HUES64 (cell line): Measurements from ENCODE around the gene ARHGAP30.

ENCODE experiments used
- H3K27ac ChIP-seq: 2 replicates; pipeline ENCODE4 v1.7.0; 2013; ENCODE audit warnings: low read depth, low read length, inconsistent platforms
- H3K27me3 ChIP-seq: 2 replicates; pipeline ENCODE4 v1.6.1; 2013; ENCODE audit warnings: mild to moderate bottlenecking, low read length; ENCODE audit not compliant: insufficient read depth
- H3K36me3 ChIP-seq: 2 replicates; pipeline ENCODE4 v1.6.1; 2013; ENCODE audit warnings: mild to moderate bottlenecking, low read length; ENCODE audit not compliant: insufficient read depth
- H3K4me1 ChIP-seq: 2 replicates; pipeline ENCODE4 v1.6.1; 2013; ENCODE audit warnings: mild to moderate bottlenecking, low read length, moderate library complexity; ENCODE audit not compliant: insufficient read depth
- H3K4me3 ChIP-seq: 2 replicates; pipeline ENCODE4 v1.5.1; 2013; ENCODE audit warnings: mild to moderate bottlenecking, low read length, moderate library complexity
- H3K9ac ChIP-seq: 2 replicates; pipeline ENCODE4 v1.6.1; 2013; ENCODE audit warnings: mild to moderate bottlenecking, low read depth, low read length
- H3K9me3 ChIP-seq: 2 replicates; pipeline ENCODE4 v1.6.1; 2013; ENCODE audit warnings: low read depth, low read length; ENCODE audit not compliant: insufficient read depth
- WGBS: fragments of 150-250, 120-280 bp; methylation state at CpG from one replicate; pipeline ENCODE4 v1.1.7; 2013; ENCODE audit warnings: missing lambda C conversion rate; 5-methylcytosine and 5-hydroxymethylcytosine counted together

The ARHGAP30 gene

GRCh38 chr1:161047436-161048420 is 22.0 kb downstream of the ARHGAP30 start:
- Histone ChIP-seq H3K36me3 (peaks cover 6% of the 10 kb centered on the region), H3K9me3 (0 out of 2 replicates have a peak, but pooled peaks cover 7% of the 10 kb centered on the region), H3K4me1 (0 out of 2 replicates have a peak, but pooled peaks cover 7% of the 10 kb centered on the region), H3K27ac (no peak overlapping the region), H3K4me3 (no peak overlapping the region), H3K9ac (no peak overlapping the region), H3K27me3 (peaks cover 13% of the 10 kb centered on the region)
- WGBS: 93% methylated on average over 18 of the region's 18 CpGs

DNA sequence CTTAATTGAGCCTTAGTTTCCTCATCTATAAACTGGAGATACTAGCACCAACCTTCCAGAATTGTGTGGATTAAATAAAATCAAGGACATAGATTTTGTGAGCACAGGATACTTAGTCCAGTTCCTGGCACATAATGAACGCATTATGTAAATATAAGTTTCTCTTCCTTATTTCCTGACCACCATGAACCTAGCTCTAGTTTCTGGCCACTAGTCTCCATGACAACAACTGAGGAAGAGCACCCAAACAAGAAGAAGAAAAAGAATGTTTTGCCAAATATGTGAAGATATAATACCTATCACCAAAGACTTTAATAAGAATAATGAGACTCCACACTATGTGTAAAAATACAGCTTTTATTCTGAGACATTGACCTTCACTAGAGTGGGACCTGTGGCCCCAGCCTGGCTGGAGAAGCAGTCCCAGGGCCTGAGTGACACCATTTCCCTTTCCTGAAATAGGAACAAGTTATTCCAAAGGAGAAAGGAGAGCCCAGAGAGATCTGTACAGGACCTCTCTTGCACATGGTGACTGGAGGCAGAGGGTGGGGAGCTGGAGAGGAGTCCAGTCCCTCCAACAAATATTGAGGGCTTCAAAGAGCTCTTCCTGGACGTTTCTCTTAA is 23.0 kb downstream of the ARHGAP30 start:
- H3K27ac ChIP-seq: peak overlapping the region; percentile 87
- peaks cover 13% of the 10 kb centered on the region for H3K27me3 ChIP-seq
- no peak overlapping the region for H3K9ac ChIP-seq
- H3K36me3 ChIP-seq: peaks cover 16% of the 10 kb centered on the region
- 0 out of 2 replicates have a peak, but pooled peaks cover 7% of the 10 kb centered on the region for H3K4me1 ChIP-seq
- H3K4me3 ChIP-seq: peak overlapping the region; percentile 75
- H3K9me3 ChIP-seq: 0 out of 2 replicates have a peak, but pooled peaks cover 7% of the 10 kb centered on the region
- 75% methylated on average over 1 of the region's 2 CpGs for WGBS

DNA sequence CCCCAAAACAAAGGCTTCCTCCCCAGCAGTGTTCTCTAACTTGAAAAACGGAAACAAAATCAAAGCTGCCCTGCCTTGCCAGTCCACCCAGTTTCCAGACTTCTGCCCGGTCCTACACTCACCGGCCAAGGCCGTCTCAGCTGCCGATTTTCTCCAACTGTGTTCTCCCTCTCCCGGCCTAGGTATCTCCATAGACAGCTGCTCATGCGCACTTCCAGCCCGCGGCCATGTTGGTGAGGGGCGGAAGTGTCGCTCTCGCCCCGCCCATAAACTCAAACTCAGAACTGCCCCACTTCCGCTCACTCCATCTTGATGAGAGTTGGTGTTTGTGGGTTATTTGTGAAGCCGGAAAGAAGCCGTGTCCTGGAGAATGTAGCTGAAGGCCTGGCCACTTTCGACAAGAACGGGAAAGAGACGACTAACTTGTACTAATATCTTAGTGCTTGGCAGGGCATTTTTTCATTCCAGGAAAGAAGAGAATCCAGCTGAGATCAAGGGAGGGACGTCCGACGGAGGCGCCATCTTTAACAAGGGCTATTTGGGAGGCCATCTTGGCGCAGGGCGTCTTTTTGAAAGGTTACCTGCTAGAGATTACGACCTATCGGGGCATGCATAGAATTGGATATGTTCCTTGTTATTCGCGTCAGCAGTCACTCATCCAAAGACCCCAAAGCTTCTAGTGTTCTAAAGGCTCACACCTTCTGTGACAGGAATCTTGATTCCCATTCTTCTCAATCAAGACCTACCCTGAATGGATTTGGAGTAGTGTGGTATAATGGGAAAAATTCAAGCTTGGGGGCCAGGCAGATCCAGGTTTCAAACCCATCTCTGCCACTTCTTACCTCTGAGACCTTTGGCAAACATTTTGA is 23.7 kb downstream of the ARHGAP30 start, which contains the start of gene USF1:
USF1 (minus strand) TSS at position 242 of the 869 bp plus-strand sequence. CDS start 2,702 bp downstream, outside the sequence.
- peaks cover 13% of the 10 kb centered on the region for H3K27me3 ChIP-seq
- peak within 1 kb of the TSS; percentile 87 for H3K27ac ChIP-seq
- H3K4me1 ChIP-seq: 0 out of 2 replicates have a peak, but pooled peaks cover 7% of the 10 kb centered on the region
- WGBS: under 1% methylated on average over 22 of the region's 29 CpGs
- H3K36me3 ChIP-seq: peaks cover 22% of the 10 kb centered on the region
- peak within 1 kb of the TSS; percentile 75 for H3K4me3 ChIP-seq
- H3K9ac ChIP-seq: peak within 1 kb of the TSS; percentile 89
- H3K9me3 ChIP-seq: 0 out of 2 replicates have a peak, but pooled peaks cover 7% of the 10 kb centered on the region

DNA sequence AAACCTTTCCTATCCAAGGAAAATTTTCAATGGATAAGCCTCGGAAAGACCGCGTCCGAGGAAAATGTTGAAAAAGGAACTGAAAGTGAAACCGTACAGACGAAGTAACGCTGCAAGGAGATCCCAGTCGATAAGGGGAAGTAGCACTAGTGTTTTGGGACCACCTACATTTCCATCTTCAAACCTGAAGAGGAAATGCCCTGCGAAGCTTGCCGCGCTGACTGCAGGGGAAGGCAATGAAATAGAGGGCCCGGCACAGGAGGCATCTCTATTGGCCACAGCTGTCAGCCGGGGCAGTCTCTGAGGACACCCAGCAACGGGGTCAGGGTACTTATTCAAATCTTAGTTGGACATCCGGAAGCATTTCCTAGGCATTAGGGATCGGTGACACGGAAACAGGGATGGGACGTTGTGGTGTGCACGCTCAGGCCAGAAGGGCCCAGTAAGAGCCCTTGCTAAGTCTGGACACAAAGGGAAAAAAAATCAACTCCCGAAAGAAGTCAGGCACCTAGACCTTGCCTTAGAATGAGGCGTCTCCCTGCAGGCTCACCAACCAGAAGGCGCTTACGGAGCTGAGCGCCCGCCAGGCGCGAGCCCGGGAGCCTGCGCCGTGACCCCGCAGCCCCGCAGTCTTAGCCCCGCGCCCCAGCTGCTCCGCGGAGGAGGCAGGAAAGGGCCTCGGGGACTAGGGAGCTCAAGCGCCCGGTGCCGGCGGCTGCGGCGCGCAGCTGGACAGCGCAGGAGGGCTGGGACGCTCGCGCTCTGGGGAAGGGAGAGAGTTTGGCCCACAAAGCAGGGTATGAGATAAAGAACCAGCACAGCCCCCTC is 24.6 kb downstream of the ARHGAP30 start:
- Histone ChIP-seq H3K36me3 (peaks cover 31% of the 10 kb centered on the region), H3K9ac (peak overlapping the region; percentile 89), H3K27me3 (peaks cover 13% of the 10 kb centered on the region), H3K4me1 (0 out of 2 replicates have a peak, but pooled peaks cover 7% of the 10 kb centered on the region), H3K9me3 (0 out of 2 replicates have a peak, but pooled peaks cover 7% of the 10 kb centered on the region), H3K27ac (peak overlapping the region; percentile 87), H3K4me3 (peak overlapping the region; percentile 75)
- 2% methylated on average over 48 of the region's 48 CpGs for WGBS

GRCh38 chr1:161044535-161044907 is 25.2 kb downstream of the ARHGAP30 start:
- H3K4me1 ChIP-seq: 0 out of 2 replicates have a peak, but pooled peaks cover 7% of the 10 kb centered on the region
- peak overlapping the region; percentile 89; the same call in 1 of the 2 replicates for H3K9ac ChIP-seq
- no peak overlapping the region for H3K27ac ChIP-seq
- H3K9me3 ChIP-seq: 0 out of 2 replicates have a peak, but pooled peaks cover 7% of the 10 kb centered on the region
- H3K4me3 ChIP-seq: peak overlapping the region; percentile 75
- H3K27me3 ChIP-seq: peaks cover 13% of the 10 kb centered on the region
- peaks cover 37% of the 10 kb centered on the region for H3K36me3 ChIP-seq

GRCh38 chr1:161039546-161039945 is 30.1 kb downstream of the ARHGAP30 start:
- Histone ChIP-seq H3K36me3 (peaks cover 40% of the 10 kb centered on the region), H3K9me3 (no peaks in the 10 kb centered on the region), H3K4me1 (peaks cover 23% of the 10 kb centered on the region), H3K27me3 (no peaks in the 10 kb centered on the region), H3K9ac (no peak overlapping the region), H3K4me3 (no peak overlapping the region), H3K27ac (no peak overlapping the region)
- 92% methylated on average over 5 of the region's 5 CpGs for WGBS

DNA sequence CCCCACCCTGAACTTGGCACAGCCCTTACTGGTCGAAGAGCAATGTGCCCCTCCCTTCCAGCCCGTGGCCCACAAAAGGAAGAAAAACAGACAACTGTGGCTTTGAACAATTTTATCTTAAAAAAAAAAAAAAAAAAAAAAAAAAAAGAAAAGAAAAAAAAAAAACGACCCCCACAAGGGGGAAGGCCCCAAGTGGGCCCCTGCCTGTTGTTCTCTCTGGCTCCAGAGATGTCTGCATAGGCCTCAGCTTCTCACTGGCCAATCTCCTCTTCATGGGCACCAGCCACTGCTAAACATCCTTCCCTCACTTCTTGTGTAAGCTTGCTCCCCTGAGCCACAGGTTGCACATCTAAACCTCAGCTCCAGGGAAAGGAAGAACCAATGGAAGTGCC is 30.5 kb downstream of the ARHGAP30 start:
- peaks cover 19% of the 10 kb centered on the region for H3K4me1 ChIP-seq
- H3K27ac ChIP-seq: no peak overlapping the region
- no peaks in the 10 kb centered on the region for H3K9me3 ChIP-seq
- H3K9ac ChIP-seq: no peak overlapping the region
- H3K36me3 ChIP-seq: peaks cover 40% of the 10 kb centered on the region
- no peaks in the 10 kb centered on the region for H3K27me3 ChIP-seq
- 18% methylated on average over 3 of the region's 3 CpGs for WGBS
- H3K4me3 ChIP-seq: peak overlapping the region; percentile 86

GRCh38 chr1:161038523-161039153 is 31.1 kb downstream of the ARHGAP30 start, which contains the start of gene TSTD1:
TSS of gene TSTD1 (minus strand) at chr1:161038964. CDS start at chr1:161038889, 75 bp downstream.
- Histone ChIP-seq H3K4me1 (peaks cover 18% of the 10 kb centered on the region), H3K9ac (peak within 1 kb of the TSS; percentile 71), H3K9me3 (no peaks in the 10 kb centered on the region), H3K27me3 (no peaks in the 10 kb centered on the region), H3K36me3 (peaks cover 40% of the 10 kb centered on the region), H3K4me3 (peak within 1 kb of the TSS; percentile 86), H3K27ac (peak within 1 kb of the TSS; percentile 64; the same call in 1 of the 2 replicates)
- 2% methylated on average over 53 of the region's 54 CpGs for WGBS

GRCh38 chr1:161037661-161038522 is 31.8 kb downstream of the ARHGAP30 start:
- 39% methylated on average over 21 of the region's 21 CpGs for WGBS
- Histone ChIP-seq H3K27ac (peak overlapping the region; percentile 64; the same call in 1 of the 2 replicates), H3K4me3 (peak overlapping the region; percentile 86), H3K27me3 (no peaks in the 10 kb centered on the region), H3K9ac (peak overlapping the region; percentile 71), H3K9me3 (no peaks in the 10 kb centered on the region), H3K4me1 (peaks cover 18% of the 10 kb centered on the region), H3K36me3 (peaks cover 36% of the 10 kb centered on the region)
